Activated CD8-positive, alpha-beta memory T cell treated with anti-CD3 and anti-CD28 coated beads, Interleukin-2, amount 50 U/mL, for 48 hours (primary cell): ENCODE measurements around the gene BCAS2.
"Not testable (repeated sequence)": the region's sequence is repeated elsewhere in the genome, so short reads cannot be mapped to it uniquely, and the experiment has no call there.

Source experiments
- DNase-seq: peaks from one replicate; pipeline ENCODE4 v3.0.0-alpha.2; 2020

The BCAS2 gene

GRCh38 chr1:114581335-114582287, at the start of gene BCAS2:
TSS of gene BCAS2 (minus strand) at chr1:114581615. CDS start at chr1:114581591, 24 bp downstream.
- peak; percentile 93 for DNase-seq

GRCh38 chr1:114627107-114627506, 45.7 kb upstream of the BCAS2 start:
- no peak for DNase-seq

GRCh38 chr1:114623364-114623763, 41.9 kb upstream of the BCAS2 start:
- DNase-seq, result no peak

- no peak for DNase-seq
These were observed 39.0 kb upstream of the BCAS2 start for GRCh38 chr1:114620419-114620818.

DNA sequence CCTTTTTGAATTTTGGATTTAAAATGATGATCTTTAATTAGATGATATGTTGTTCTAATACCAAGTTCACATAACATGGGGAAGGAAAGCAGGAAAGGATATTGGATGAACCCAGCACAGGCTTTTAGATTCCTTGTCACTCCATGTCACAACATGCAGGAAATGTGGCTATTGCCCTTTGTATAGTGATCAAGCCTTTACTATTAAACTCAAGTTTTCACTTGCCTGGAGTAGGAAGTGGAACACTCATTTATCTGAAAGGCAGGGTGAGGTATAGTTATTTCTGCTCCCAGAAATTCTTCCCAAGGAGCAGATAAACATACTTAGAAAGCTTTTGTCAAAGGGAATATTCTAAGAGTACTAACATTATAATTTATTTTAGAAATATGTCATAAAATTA, 37.2 kb upstream of the BCAS2 start:
- DNase-seq, result no peak

DNA sequence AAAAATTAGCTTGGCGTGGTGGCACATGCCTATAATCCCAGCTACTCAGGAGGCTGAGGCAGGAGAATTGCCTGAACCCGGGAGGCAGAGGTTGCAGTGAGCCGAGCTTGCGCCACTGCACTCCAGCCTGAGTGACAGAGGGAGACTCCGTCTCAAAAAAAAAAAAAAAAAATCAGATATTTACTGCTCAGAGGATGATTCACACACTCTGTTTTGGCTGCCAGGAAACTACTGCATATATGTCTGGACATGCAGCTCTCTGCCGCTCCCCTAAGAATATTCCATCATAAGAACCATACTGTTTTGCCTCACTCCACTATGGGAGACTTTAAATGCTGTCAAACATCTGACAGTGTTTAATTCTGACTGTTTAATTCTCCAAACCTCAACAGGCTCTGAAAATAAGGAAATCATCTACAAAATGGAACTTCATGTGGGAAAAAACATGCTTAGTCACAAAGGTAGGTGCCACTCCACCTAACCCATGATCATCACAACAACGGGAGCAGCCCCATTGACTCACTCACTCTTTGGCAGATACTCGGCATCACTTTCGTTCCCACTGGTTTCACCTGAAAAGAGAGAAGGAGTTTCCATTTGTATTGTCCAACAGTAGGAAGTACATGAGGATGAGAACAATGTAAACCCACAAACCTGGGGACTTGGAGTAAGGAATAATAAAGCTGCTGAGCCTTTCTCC, 29.3 kb upstream of the BCAS2 start:
- DNase-seq, result no peak

DNA sequence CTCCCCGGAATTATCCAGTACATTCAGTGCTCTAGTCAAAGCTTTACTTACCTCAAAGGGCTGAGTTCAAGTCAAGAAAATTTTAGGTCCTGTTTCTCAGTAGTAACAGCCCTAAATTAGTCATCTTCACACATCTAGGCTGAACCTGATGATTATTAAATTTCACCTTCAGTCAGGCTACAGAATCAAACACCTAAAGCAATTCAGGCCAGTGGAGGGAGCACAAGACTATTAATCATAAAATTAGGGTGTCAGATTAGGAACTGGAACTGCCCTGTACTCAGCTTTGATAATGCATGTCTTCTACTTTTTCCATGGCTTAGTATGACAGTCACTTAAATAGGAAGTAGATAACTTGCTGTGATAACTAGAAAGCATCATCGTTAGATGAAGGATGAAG, 28.4 kb upstream of the BCAS2 start:
- DNase-seq, result no peak

DNA sequence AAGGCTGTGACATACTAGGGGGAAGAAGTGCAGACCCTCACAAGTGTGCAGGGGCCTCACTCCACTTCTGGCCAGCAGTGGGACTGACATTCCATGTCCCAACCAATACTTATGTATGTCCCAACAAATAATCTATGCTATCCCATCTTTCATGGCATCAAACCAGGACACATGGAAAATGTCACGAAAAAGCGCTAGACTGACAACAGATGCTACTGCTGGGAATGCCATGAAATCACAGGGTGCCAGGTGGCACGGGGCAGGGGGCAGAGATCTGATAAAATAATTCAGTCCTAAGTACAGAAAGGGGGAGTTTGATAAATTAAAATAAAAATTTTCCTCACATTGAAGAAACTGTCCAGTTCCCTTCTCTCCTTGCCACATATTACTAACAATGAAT, 27.6 kb upstream of the BCAS2 start:
- no peak for DNase-seq

DNA sequence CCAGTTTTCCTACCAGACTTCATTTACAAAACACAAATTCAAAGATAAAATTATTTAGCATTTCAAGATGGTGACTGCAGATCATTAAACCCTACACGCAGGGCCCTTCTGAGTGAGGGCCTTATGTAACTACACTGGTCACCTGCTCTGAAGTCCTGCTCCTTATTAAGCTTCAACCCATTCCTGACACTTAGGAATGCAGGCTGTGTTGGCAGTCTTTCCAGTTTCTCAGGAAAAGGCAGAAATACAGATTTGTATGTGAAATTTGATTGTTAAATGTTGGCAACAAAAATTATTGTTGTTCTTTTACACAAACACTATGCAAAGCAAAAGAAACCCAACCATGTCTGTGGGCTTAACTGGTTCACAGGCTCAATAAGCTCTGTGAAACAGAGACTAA, 25.8 kb upstream of the BCAS2 start:
- DNase-seq, result no peak

DNA sequence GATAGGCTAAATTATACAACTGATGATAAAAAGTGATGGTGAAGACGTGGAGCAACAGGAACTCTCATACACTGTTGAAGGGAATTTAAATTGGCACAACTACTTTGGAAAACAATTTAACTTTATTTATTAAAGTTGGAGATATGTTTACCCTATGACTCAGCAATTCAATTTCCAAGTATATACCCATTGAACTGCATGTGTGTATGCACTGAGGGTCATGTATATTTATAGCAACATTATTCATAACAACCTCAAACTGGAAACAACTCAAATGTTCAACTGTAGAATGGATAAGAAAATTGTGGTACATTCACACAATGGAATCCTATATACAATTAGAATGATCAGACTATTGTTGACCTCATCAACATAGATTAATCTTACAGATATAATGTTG, 16.5 kb upstream of the BCAS2 start:
- DNase-seq, result no peak

DNA sequence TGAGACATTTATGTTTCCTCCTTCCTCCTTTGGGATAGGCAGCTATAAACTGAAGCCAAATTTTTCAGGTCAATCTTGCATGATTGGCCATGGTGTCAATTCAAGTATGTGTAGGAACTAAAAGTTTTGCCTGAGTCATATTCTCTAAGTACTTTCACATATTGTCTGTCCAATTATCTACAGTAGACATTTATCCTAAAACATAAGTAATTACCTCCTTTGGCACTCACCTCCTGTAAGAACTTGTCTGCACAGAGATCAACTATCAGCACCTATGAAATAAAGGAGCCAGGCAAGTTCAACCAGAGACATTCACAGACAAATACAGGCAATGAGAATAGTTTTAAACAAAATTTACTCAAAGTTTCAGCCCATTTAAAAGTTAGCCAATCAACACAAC, 14.2 kb upstream of the BCAS2 start:
- DNase-seq, result no peak

GRCh38 chr1:114594046-114594445, 12.6 kb upstream of the BCAS2 start:
- no peak for DNase-seq

GRCh38 chr1:114589122-114589521, 7.7 kb upstream of the BCAS2 start:
- DNase-seq, result no peak

DNA sequence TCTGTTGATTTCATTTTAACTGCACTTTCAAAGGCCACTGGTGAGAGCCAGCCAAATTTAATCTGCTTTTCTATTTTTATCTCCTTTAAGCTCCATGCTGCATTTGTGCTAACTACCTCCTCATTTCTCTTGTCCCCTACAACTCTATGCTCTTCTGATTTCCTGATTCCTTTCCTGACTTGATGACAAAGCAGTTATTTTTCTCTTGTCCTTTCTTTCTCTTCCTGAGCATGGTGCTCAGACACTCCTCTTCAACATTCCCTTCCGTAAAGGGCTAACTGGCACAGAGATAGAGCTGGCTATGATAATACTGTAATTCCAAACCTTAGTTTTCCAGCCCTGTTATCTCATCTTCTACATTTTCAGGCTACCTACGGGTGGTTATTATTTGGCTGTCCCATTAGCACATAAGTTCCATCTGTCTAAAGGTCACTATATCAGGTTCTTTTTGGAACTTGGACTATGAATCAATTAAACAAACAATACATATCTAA, 6.8 kb upstream of the BCAS2 start:
- DNase-seq, result no peak

- DNase-seq, result no peak
These were observed 6.0 kb upstream of the BCAS2 start for GRCh38 chr1:114587203-114587991.

DNA sequence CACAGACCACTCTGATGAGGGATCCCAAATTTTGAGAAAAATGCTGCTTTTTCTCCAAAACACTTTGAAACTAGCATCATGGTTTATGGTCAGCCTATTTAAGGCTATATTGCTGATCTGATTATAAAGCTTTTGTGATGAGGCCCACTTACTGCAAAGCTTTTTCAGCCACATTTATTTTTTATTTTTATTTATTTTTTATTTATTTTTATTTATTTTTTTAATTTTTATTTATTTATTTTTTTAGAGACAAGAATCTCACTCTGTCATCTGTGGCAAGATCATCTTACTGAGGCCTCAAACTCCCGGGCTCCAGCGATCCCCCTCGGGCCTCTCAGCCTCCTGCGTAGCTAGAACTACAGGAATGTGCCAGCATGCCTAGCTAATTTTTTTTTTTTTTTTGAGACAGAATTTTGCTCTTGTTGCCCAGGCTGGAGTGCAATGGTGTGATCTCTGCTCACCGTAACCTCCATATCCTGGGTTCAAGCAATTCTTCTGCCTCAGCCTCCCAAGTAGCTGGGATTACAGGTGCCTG, 5.2 kb upstream of the BCAS2 start:
- no peak for DNase-seq

GRCh38 chr1:114585231-114585630, 3.8 kb upstream of the BCAS2 start:
- no peak for DNase-seq

- DNase-seq, result no peak
These were observed 7.0 kb downstream of the BCAS2 start for GRCh38 chr1:114574365-114574764.

DNA sequence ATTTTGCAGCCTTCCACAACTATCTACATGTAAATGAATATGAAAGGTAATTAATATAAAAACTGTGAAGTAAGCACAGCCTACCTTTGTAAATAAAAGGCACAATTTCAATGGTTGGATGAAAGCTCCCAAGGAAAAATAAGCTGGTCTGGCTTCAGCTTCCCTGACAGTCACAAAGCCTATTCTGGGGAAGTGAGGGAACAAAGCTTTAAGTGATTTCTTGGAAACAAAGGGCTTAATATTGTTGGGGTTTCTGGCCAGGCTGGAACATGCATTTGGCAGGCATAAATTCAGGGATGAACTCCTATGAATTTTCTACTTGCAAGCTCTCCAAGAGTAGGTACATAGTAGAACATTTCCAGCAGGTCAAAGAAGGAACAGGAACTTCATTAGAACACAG, 17.3 kb downstream of the BCAS2 start:
- no peak for DNase-seq

DNA sequence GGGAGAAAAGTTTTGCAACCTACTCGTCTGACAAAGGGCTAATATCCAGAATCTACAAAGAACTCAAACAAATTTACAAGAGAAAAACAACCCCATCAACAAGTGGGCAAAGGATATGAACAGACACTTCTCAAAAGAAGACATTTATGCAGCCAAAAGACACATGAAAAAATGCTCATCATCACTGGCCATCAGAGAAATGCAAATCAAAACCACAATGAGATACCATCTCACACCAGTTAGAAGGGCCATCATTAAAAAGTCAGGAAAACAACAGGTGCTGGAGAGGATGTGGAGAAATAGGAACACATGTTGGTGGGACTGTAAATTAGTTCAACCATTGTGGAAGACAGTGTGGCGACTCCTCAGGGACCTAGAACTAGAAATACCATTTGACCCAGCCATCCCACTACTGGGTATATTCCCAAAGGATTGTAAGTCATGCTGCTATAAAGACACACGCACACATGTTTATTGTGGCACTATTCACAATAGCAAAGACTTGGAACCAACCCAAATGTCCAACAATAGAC, 18.4 kb downstream of the BCAS2 start:
- not testable (repeated sequence) for DNase-seq

- no peak for DNase-seq
These were observed 20.1 kb downstream of the BCAS2 start for GRCh38 chr1:114561333-114561732.

DNA sequence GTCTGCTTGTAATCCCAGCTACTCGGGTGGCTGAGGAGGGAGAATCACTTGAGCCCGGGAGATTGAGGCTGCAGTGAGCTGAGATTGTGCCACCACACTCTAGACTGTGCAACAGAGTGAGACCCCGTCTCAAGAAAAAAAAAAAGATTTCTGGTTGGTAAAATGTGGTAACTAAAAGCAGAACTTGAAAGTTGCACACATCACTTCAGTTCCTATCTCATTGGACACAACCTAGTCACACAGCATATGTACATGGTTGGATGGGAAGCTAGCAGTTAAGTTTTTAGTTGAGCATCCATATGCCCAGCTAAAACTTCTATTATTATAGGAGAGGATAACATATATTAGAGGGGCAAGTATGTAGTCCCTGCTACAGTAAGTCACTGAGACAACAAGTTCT, 22.1 kb downstream of the BCAS2 start:
- no peak for DNase-seq

- DNase-seq, result no peak
These were observed 22.9 kb downstream of the BCAS2 start for GRCh38 chr1:114558544-114558943.
